ENCODE data around the gene KDM1A. TPM values are rescaled to one million over a fixed set of nuclear protein-coding genes. Genes with fewer than 3 reads are reported as not detected.

The KDM1A gene
- polyA plus RNA-seq, 3 donors from 2014 or later: 28.8 to 45.3 (median 45.0) TPM

GRCh38 chr1:23092447-23092846, 73.2 kb downstream of the KDM1A start:
- H3K36me3 Mint-ChIP-seq: peaks cover 11 to 37% (median 24%) of the 10 kb centered on the region in 3 donors
- DNase-seq: no peak

GRCh38 chr1:23097316-23097715, 78.0 kb downstream of the KDM1A start:
- Mint-ChIP-seq H3K27me3 (ENCODE audit: low read depth in 3 of 3) (peaks cover 0 to 5% (median 0%) of the 10 kb centered on the region in 3 donors), H3K9me3 (no peaks in the 10 kb centered on the region), H3K27ac (no peak overlapping the region), H3K36me3 (peaks cover 11 to 16% (median 12%) of the 10 kb centered on the region in 3 donors), H3K4me1 (peaks cover 41 to 43% of the 10 kb centered on the region in 2 donors), H3K4me3 (no peak overlapping the region)
- no peak for DNase-seq

More at GRCh38 chr1:23092447-23092846, 73.2 kb downstream of the KDM1A start:
- no peaks in the 10 kb centered on the region for H3K9me3 Mint-ChIP-seq
- H3K4me1 Mint-ChIP-seq: no peaks in the 10 kb centered on the region
- H3K27me3 Mint-ChIP-seq (ENCODE audit: low read depth in 3 of 3): no peaks in the 10 kb centered on the region
- no peak overlapping the region for H3K4me3 Mint-ChIP-seq
- H3K27ac Mint-ChIP-seq: no peak overlapping the region

- H3K27ac Mint-ChIP-seq: peak overlapping the region; percentile 23 to 89 (median 74)
- peaks cover 52 to 56% of the 10 kb centered on the region in 2 donors for H3K4me1 Mint-ChIP-seq
- DNase-seq: peak; percentile 64 to 72 (median 68)
- peaks cover 4 to 6% (median 5%) of the 10 kb centered on the region in 3 donors for H3K36me3 Mint-ChIP-seq
- no peaks in the 10 kb centered on the region for H3K9me3 Mint-ChIP-seq
- peak overlapping the region; percentile 49 to 75 (median 65) for H3K4me3 Mint-ChIP-seq
- peaks cover 0 to 8% (median 0%) of the 10 kb centered on the region in 3 donors for H3K27me3 Mint-ChIP-seq (ENCODE audit: low read depth in 3 of 3)
These were observed 79.3 kb downstream of the KDM1A start for GRCh38 chr1:23098463-23099170.

- peaks cover 0 to under 1% (median 0%) of the 10 kb centered on the region in 3 donors for H3K36me3 Mint-ChIP-seq
- peaks cover 0 to 8% (median 0%) of the 10 kb centered on the region in 3 donors for H3K27me3 Mint-ChIP-seq (ENCODE audit: low read depth in 3 of 3)
- H3K9me3 Mint-ChIP-seq: no peaks in the 10 kb centered on the region
- H3K27ac Mint-ChIP-seq: peak overlapping the region in 3 of 6 donors; percentile 23 to 81 (median 67)
- DNase-seq: no peak
- H3K4me1 Mint-ChIP-seq: peaks cover 56 to 59% of the 10 kb centered on the region in 2 donors
- peak overlapping the region in 3 of 5 donors; percentile 63 to 75 (median 74) for H3K4me3 Mint-ChIP-seq
These were observed 79.9 kb downstream of the KDM1A start for GRCh38 chr1:23099171-23099536.

- H3K27ac Mint-ChIP-seq: peak overlapping the region; percentile 87 to 98 (median 90)
- no peaks in the 10 kb centered on the region for H3K9me3 Mint-ChIP-seq
- DNase-seq: peak; percentile 74 to 77 (median 75)
- peaks cover 0 to 8% (median 0%) of the 10 kb centered on the region in 3 donors for H3K27me3 Mint-ChIP-seq (ENCODE audit: low read depth in 3 of 3)
- H3K4me3 Mint-ChIP-seq: peak overlapping the region; percentile 51 to 73 (median 65)
- H3K36me3 Mint-ChIP-seq: peaks cover 0 to 3% (median 3%) of the 10 kb centered on the region in 3 donors
- peaks cover 66 to 69% of the 10 kb centered on the region in 2 donors for H3K4me1 Mint-ChIP-seq
These were observed 80.9 kb downstream of the KDM1A start for GRCh38 chr1:23100074-23100748.

- peak overlapping the region in 1 of 5 donors; percentile 5 for H3K4me3 Mint-ChIP-seq
- peak overlapping the region; percentile 89 to 100 (median 98) for H3K27ac Mint-ChIP-seq
- H3K27me3 Mint-ChIP-seq (ENCODE audit: low read depth in 3 of 3): peaks cover 0 to 8% (median 0%) of the 10 kb centered on the region in 3 donors
- DNase-seq: no peak
- H3K36me3 Mint-ChIP-seq: peaks cover 0 to 7% (median 3%) of the 10 kb centered on the region in 3 donors
- H3K4me1 Mint-ChIP-seq: peaks cover 68 to 78% of the 10 kb centered on the region in 2 donors
- H3K9me3 Mint-ChIP-seq: no peaks in the 10 kb centered on the region
These were observed 82.0 kb downstream of the KDM1A start for GRCh38 chr1:23101101-23101827.

GRCh38 chr1:23101887-23102286, 82.6 kb downstream of the KDM1A start:
- H3K4me1 Mint-ChIP-seq: peaks cover 72 to 83% of the 10 kb centered on the region in 2 donors
- H3K4me3 Mint-ChIP-seq: peak overlapping the region in 1 of 5 donors; percentile 42
- peaks cover 0 to 11% (median 7%) of the 10 kb centered on the region in 3 donors for H3K36me3 Mint-ChIP-seq
- peak overlapping the region; percentile 89 to 100 (median 98) for H3K27ac Mint-ChIP-seq
- no peaks in the 10 kb centered on the region for H3K9me3 Mint-ChIP-seq
- peaks cover 0 to 8% (median 0%) of the 10 kb centered on the region in 3 donors for H3K27me3 Mint-ChIP-seq (ENCODE audit: low read depth in 3 of 3)
- DNase-seq: no peak

- Mint-ChIP-seq H3K36me3 (peaks cover 0 to 16% (median 11%) of the 10 kb centered on the region in 3 donors), H3K9me3 (no peaks in the 10 kb centered on the region), H3K4me3 (peak overlapping the region in 3 of 5 donors; percentile 23 to 48 (median 42)), H3K27me3 (ENCODE audit: low read depth in 3 of 3) (peaks cover 0 to 8% (median 0%) of the 10 kb centered on the region in 3 donors), H3K27ac (peak overlapping the region; percentile 89 to 100 (median 98)), H3K4me1 (peaks cover 73 to 87% of the 10 kb centered on the region in 2 donors)
- no peak for DNase-seq
These were observed 83.0 kb downstream of the KDM1A start for GRCh38 chr1:23102289-23102688.

GRCh38 chr1:23103001-23103889, 84.0 kb downstream of the KDM1A start:
- Mint-ChIP-seq H3K27ac (peak overlapping the region; percentile 96 to 100 (median 98)), H3K36me3 (peaks cover 5 to 21% (median 16%) of the 10 kb centered on the region in 3 donors), H3K4me3 (peak overlapping the region; percentile 83 to 92 (median 86)), H3K27me3 (ENCODE audit: low read depth in 3 of 3) (peaks cover 0 to 8% (median 0%) of the 10 kb centered on the region in 3 donors), H3K4me1 (peaks cover 75 to 91% of the 10 kb centered on the region in 2 donors), H3K9me3 (no peaks in the 10 kb centered on the region)
- DNase-seq: peak; percentile 60 to 69 (median 65)

- peaks cover 0 to 8% (median 3%) of the 10 kb centered on the region in 3 donors for H3K27me3 Mint-ChIP-seq (ENCODE audit: low read depth in 3 of 3)
- H3K4me1 Mint-ChIP-seq: peaks cover 67 to 88% of the 10 kb centered on the region in 2 donors
- peaks cover 5 to 25% (median 16%) of the 10 kb centered on the region in 3 donors for H3K36me3 Mint-ChIP-seq
- no peak for DNase-seq
- no peak overlapping the region for H3K4me3 Mint-ChIP-seq
- peak overlapping the region; percentile 90 to 97 (median 94) for H3K27ac Mint-ChIP-seq
- no peaks in the 10 kb centered on the region for H3K9me3 Mint-ChIP-seq
These were observed 89.8 kb downstream of the KDM1A start for GRCh38 chr1:23108918-23109533.

- Mint-ChIP-seq H3K4me3 (peak overlapping the region; percentile 18 to 73 (median 62)), H3K9me3 (no peaks in the 10 kb centered on the region), H3K4me1 (peaks cover 68 to 88% of the 10 kb centered on the region in 2 donors), H3K27ac (peak overlapping the region; percentile 90 to 97 (median 94)), H3K36me3 (peaks cover 5 to 22% (median 13%) of the 10 kb centered on the region in 3 donors), H3K27me3 (ENCODE audit: low read depth in 3 of 3) (peaks cover 0 to 8% (median 3%) of the 10 kb centered on the region in 3 donors)
- DNase-seq: no peak
These were observed 91.1 kb downstream of the KDM1A start for GRCh38 chr1:23110391-23110790.
